ENCODE data around the gene KRTAP3-3.

- TF ChIP-seq EZH2 (IDR thresholded peaks at IDR 0.05) (no peak), POLR2AphosphoS5 (IDR thresholded peaks at IDR 0.05; ENCODE audit: borderline replicate concordance, low read depth, low read length) (no peak)
Measured at GRCh38 chr17:41003926-41004325, 10.0 kb upstream of the KRTAP3-3 start.
